Glomerular visceral epithelial cell (primary cell): ENCODE data around the gene RAB29.
"Not testable (repeated sequence)": the region's sequence is repeated elsewhere in the genome, so short reads cannot be mapped to it uniquely, and the experiment has no call there.

Experiments
- DNase-seq: peaks from one replicate; pipeline ENCODE4 v3.0.0-alpha.2; 2016; ENCODE audit errors: extremely low spot score

Gene RAB29, protein sequence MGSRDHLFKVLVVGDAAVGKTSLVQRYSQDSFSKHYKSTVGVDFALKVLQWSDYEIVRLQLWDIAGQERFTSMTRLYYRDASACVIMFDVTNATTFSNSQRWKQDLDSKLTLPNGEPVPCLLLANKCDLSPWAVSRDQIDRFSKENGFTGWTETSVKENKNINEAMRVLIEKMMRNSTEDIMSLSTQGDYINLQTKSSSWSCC

GRCh38 chr1:205775015-205775716, at the start of gene RAB29:
RAB29 (minus strand) TSS chr1:205775482; CDS start chr1:205774956, 526 bp downstream.
- DNase-seq, result peak; percentile 72

DNA sequence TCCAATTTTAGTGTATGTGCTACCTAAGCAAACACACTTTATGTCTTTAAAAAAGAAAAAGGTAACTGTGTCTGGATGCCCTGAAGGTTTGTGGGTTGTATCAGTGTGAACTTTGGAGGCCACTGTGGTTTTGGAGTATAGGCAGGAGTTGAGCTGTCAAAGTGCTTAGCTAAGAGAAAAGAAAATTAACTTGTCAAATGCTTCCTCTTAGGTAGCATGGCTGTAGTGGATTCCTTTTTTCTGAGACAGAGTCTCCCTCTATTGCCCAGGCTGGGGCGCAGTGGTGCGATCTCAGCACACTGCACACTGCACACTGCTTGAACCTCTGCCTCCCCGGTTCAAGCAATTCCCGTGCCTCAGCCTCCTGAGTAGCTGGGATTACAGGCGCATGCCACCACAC, 48.9 kb upstream of the RAB29 start:
- no peak for DNase-seq

- not testable (repeated sequence) for DNase-seq
These were observed 48.0 kb upstream of the RAB29 start for GRCh38 chr1:205823260-205823659.

GRCh38 chr1:205822397-205822796, 47.1 kb upstream of the RAB29 start:
- DNase-seq, result no peak

DNA sequence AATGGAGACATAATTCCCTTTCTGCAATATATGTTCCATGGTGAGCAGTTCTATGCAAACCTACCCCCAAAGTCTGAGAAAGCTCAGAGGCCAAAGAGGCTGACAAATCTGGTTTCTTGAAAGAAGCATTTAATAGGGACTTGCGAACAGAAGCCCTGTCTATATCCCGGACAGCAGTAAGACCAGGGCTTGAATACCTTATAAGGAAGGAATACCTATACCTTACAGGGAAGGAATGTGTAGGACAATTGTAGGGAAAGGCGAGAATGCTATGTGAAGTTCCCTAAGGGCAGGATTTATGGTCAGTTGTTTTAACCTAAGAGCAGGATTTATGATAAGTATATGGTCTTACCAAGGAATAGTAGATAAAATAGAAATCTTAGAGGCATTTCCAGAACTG, 42.7 kb upstream of the RAB29 start:
- no peak for DNase-seq

GRCh38 chr1:205817364-205817763, 42.1 kb upstream of the RAB29 start:
- no peak for DNase-seq

DNA sequence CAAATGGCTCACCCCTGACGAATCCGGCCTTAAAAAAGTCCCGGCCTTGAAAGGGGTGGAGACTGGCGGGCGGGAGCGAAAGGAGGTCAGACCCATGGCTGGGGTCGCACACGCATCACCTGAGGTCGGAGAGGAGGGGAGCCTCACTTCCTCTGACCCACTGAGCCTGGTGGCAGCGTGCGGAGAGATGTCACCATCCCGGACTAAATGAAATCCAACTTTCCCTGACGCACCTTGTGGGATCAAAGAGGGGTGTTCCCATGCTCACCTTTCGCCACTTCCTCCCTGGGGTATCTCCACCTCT, 38.4 kb upstream of the RAB29 start:
- DNase-seq, result no peak

GRCh38 chr1:205812878-205813754, 37.8 kb upstream of the RAB29 start, which contains the start of gene SLC41A1:
SLC41A1 (minus strand) TSS chr1:205813198; CDS start chr1:205810441, 2,757 bp downstream.
- peak; percentile 94 for DNase-seq

GRCh38 chr1:205812271-205812877, 37.1 kb upstream of the RAB29 start:
- DNase-seq, result peak; percentile 31

- peak; percentile 16 for DNase-seq
These were observed 36.4 kb upstream of the RAB29 start for GRCh38 chr1:205811660-205812059.

- DNase-seq, result no peak
These were observed 35.3 kb upstream of the RAB29 start for GRCh38 chr1:205810448-205811157.

DNA sequence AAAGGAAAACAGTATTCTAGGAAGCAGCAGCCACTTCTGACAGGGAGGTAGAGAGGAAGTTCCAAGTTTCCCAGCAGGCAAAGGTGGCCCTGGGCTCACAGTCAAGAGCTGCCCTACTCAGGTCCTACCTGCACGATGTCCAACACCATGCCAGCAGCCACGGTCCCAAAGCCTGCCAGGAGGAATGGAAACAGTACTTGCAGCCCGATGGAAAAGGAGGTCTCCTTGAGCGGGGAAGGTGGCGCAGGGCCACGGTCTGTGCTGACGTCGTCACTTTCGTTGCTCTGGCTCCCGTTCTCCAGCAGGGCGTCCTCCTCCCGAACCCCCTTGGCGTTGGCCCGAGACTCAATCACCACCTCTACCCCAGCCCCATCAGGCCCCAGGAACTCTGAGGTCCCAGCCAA, 34.7 kb upstream of the RAB29 start:
- no peak for DNase-seq

DNA sequence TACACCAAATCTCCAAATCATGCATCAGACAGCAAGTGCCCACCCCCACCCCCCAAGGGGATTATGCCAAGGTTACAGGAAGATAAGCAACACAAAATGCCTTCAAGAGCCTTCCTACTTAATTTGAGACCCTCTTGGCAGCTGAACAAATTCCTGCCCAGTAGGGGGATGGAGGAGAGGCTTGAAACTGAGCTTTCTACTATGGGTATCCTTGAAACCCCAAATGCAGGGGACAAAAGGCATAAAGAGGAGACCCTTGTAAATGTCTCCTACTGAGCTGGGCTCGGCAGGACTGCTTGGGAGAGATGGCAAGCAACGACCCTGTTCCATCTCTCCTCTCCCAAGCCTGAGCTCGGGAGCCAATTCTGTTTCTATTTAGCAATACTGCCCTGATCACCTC, 34.2 kb upstream of the RAB29 start:
- no peak for DNase-seq

GRCh38 chr1:205805082-205805711, 29.9 kb upstream of the RAB29 start:
- DNase-seq, result no peak

GRCh38 chr1:205804605-205805004, 29.3 kb upstream of the RAB29 start:
- no peak for DNase-seq

- no peak for DNase-seq
These were observed 28.7 kb upstream of the RAB29 start for GRCh38 chr1:205803986-205804385.

DNA sequence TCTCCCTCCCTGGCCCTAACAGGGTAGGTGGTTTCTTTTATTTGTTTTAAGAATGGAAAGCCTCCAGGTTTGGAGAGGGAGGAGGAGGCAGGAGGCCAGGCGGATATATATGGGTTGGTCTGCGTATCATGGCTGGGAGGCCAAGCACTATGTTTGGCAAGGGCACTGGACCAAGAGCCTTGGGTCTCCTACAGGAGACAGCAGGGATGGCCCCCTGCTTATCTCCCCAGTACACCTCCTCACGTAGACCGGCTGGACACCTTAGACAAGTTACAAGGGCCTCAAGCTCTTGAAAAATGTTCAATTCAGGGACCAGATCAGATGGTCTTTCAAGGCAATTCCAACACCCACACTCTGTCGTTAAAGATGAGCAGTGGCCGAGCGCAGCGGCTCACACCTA, 26.8 kb upstream of the RAB29 start:
- DNase-seq, result no peak

GRCh38 chr1:205800981-205801703, 25.9 kb upstream of the RAB29 start:
- DNase-seq, result no peak

GRCh38 chr1:205800427-205800826, 25.1 kb upstream of the RAB29 start:
- DNase-seq, result no peak

GRCh38 chr1:205798577-205798976, 23.3 kb upstream of the RAB29 start:
- no peak for DNase-seq
